Tibial nerve (tissue), 4 donors: ENCODE results near the gene COX7A2L.

ENCODE experiments used
- EP300 ChIP-seq, 2 donors: sonication (generic); formaldehyde crosslinking; IDR thresholded peaks; one replicate each; pipeline ENCODE4 v1.6.1; 2017; ENCODE audit warnings: antibody characterized with exemption in 2 of 2, mild to moderate bottlenecking in 1 of 2
- POLR2A ChIP-seq, 2 donors: fragments of 450-650 bp; IDR thresholded peaks; one replicate each; pipeline ENCODE4 v1.6.1; 2017; ENCODE audit warnings: antibody characterized with exemption in 2 of 2, mild to moderate bottlenecking in 2 of 2, moderate library complexity in 2 of 2
- TF ChIP-seq, protein P1 (sequence below), 5 experiments: fragments of 200-600 bp in 3 of 5; fragments of 450-650 bp in 2 of 5; sonication (generic) in 3 of 5; IDR thresholded peaks; one replicate each; pipeline ENCODE4 v1.5.1; 2016 to 2019; ENCODE audit warnings: antibody characterized with exemption in 5 of 5, mild to moderate bottlenecking in 3 of 5, moderate library complexity in 2 of 5

DNA sequence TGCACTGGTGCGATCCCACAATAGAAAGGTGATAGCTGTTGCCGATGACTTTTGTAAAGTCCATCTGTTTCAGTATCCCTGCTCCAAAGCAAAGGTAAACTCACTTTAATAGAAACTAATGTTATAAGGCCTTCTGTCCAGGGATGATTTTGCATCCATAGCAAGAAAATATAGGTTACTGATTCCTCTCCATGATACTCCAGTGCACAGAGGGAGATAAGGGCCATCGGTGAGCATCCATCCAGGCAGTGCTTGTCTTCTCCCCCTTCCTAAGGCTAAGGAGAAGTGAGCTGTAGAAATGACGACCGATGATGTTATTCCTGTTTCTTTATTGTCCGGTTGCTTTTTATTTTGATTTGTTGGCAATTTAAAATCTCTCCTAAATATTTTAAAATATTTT lies 32.1 kb downstream of the COX7A2L start:
- TF ChIP-seq, protein P1, sequence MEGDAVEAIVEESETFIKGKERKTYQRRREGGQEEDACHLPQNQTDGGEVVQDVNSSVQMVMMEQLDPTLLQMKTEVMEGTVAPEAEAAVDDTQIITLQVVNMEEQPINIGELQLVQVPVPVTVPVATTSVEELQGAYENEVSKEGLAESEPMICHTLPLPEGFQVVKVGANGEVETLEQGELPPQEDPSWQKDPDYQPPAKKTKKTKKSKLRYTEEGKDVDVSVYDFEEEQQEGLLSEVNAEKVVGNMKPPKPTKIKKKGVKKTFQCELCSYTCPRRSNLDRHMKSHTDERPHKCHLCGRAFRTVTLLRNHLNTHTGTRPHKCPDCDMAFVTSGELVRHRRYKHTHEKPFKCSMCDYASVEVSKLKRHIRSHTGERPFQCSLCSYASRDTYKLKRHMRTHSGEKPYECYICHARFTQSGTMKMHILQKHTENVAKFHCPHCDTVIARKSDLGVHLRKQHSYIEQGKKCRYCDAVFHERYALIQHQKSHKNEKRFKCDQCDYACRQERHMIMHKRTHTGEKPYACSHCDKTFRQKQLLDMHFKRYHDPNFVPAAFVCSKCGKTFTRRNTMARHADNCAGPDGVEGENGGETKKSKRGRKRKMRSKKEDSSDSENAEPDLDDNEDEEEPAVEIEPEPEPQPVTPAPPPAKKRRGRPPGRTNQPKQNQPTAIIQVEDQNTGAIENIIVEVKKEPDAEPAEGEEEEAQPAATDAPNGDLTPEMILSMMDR (IDR thresholded peaks at IDR 0.05) = no peak
- TF ChIP-seq POLR2A (IDR thresholded peaks at IDR 0.05) (no peak), EP300 (IDR thresholded peaks at IDR 0.05) (no peak)
